Fibroblast of mammary gland (primary cell): Measurements from ENCODE around the gene SH2D5.
A peak's percentile ranks its signal among the peaks of the same experiment; 100 is the strongest.

Experiments used
- DNase-seq: peaks from one replicate; pipeline ENCODE4 v3.0.0-alpha.2; 2010; ENCODE audit warnings: low read depth
- H3K4me3 ChIP-seq: 2 replicates; pipeline ENCODE4 v1.5.1; 2011; ENCODE audit warnings: low read depth, mild to moderate bottlenecking, low read length, moderate library complexity; ENCODE audit not compliant: control insufficient read depth
- CTCF ChIP-seq: conservative IDR thresholded peaks from 2 replicates; pipeline ENCODE4 v1.5.1; 2011; ENCODE audit warnings: low read depth, low read length, inconsistent platforms; ENCODE audit not compliant: control insufficient read depth, insufficient read depth

Gene SH2D5

GRCh38 chr1:20706841-20707240 is 25.7 kb downstream of the SH2D5 start:
- no peak overlapping the region for H3K4me3 ChIP-seq
- DNase-seq = no peak
- no peak for TF ChIP-seq CTCF

DNA sequence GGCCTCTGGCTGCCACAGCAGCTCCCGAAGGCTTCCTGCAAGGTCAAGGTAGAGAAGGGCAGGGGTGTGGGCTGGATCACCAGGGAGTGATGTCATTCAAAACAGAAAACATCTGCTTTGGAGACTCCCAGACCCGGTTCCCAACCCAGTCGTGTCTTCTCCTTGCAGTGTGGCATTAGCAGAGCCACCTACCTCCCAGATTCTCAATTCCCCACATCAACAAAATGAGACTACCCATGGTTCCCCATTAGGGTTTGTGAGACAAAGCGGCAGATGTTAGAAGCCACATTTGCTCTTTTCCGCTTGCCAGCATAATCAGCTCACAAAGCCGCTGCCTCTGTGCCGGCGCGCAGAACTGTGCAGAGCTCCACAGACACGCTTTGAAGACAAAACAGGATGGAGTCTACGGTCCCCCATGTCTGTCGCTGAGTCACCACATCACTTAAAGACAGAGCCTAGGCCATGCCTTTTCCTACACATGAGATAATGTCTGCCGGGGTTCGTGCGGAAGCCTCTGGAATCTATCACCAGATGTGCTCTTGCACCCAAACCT is 27.2 kb downstream of the SH2D5 start:
- no peak for TF ChIP-seq CTCF
- H3K4me3 ChIP-seq = no peak overlapping the region
- DNase-seq = no peak

GRCh38 chr1:20704390-20705202 is 27.9 kb downstream of the SH2D5 start:
- no peak overlapping the region for H3K4me3 ChIP-seq
- no peak for TF ChIP-seq CTCF
- no peak for DNase-seq

DNA sequence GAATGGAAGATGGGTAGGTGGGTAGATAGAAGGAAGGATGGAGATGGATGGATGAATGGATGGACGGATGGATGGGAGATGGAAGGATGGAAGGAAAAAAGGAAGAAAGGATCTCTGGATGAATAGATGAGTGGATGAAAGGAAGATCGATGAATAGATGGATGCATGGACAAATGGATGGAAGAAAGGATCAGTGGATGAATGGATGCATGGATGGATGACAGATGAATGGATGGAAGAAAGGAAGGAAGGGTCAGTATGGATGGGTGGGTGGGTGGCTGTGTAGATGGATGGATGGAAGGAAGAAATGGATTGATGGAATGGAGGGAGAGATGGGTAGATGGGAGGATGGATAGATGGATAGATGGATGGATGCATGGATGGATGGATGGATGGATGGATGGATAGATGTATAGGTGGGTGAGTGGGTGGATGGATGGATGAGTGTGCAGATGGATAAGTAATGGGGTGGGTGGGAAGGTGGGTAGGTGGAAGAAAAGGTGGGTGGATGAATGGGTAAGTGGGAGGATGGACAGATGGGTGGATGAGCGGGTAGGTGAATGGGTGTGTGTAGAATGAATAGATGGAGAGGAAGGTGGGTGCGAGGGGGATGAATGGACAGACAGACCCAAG is 29.3 kb downstream of the SH2D5 start:
- no peak for DNase-seq
- H3K4me3 ChIP-seq = no peak overlapping the region
- TF ChIP-seq CTCF = no peak

DNA sequence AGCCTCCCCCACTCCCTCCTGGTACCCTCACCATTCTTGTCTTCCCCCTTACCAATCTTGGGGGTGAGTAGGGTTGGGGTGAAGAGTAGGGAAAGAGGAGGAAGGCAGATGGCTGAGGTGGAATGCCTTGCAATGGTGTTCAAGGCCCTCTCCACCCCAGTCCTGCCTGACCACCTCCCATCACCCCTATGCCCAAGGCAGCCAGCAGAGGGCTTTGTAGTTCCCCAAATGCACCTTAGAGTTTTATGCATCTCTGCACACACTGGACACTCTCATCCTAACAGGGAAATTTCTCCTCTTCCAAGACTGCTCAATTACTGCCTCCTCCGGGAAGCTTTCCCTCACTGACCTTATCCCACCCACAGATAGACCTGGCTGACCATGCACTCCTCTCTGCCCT is 30.1 kb downstream of the SH2D5 start:
- peak; percentile 28 for DNase-seq
- no peak overlapping the region for H3K4me3 ChIP-seq
- peak; percentile 40 for TF ChIP-seq CTCF

- no peak overlapping the region for H3K4me3 ChIP-seq
- TF ChIP-seq CTCF = no peak
- DNase-seq = no peak
These were observed 30.7 kb downstream of the SH2D5 start for GRCh38 chr1:20701847-20702246.
